ENCODE results near the gene IGF2BP1. TPM values are rescaled to one million over a fixed set of nuclear protein-coding genes. Genes with fewer than 3 reads are reported as not detected.

IGF2BP1 gene
- total RNA-seq, 6 experiments from 2014 or later, result 26.5 to 65.4 (median 60.0) TPM

- H3K27ac Mint-ChIP-seq, result peak overlapping the region; percentile 89; the same call in 1 of the 2 replicates
- peak overlapping the region; percentile 84 for H3K4me3 Mint-ChIP-seq
- H3K4me1 Mint-ChIP-seq (ENCODE audit: low read depth), result peaks cover 46% of the 10 kb centered on the region
- no peak for TF ChIP-seq CTCF (IDR thresholded peaks at IDR 0.05)
- H3K9me3 Mint-ChIP-seq, result no peaks in the 10 kb centered on the region
- DNase-seq, result no peak
- H3K36me3 Mint-ChIP-seq (ENCODE audit: low read depth), result peaks cover 18% of the 10 kb centered on the region
- peaks cover 36% of the 10 kb centered on the region for H3K27me3 Mint-ChIP-seq (ENCODE audit: insufficient read depth)
Measured at GRCh38 chr17:48996722-48997102, 473 bp upstream of the IGF2BP1 start.

- Mint-ChIP-seq H3K27me3 (ENCODE audit: insufficient read depth) (peaks cover 34% of the 10 kb centered on the region), H3K36me3 (ENCODE audit: low read depth) (peaks cover 18% of the 10 kb centered on the region), H3K27ac (peak overlapping the region; percentile 89), H3K9me3 (no peaks in the 10 kb centered on the region), H3K4me1 (ENCODE audit: low read depth) (peaks cover 59% of the 10 kb centered on the region), H3K4me3 (peak overlapping the region; percentile 84)
- no peak for TF ChIP-seq CTCF (IDR thresholded peaks at IDR 0.05)
- DNase-seq, result no peak
Measured at GRCh38 chr17:48997827-48998586, 822 bp downstream of the IGF2BP1 start.

- peak overlapping the region; percentile 89 for H3K27ac Mint-ChIP-seq
- H3K36me3 Mint-ChIP-seq (ENCODE audit: low read depth), result peaks cover 18% of the 10 kb centered on the region
- DNase-seq, result no peak
- peaks cover 34% of the 10 kb centered on the region for H3K27me3 Mint-ChIP-seq (ENCODE audit: insufficient read depth)
- no peak for TF ChIP-seq CTCF (IDR thresholded peaks at IDR 0.05)
- no peaks in the 10 kb centered on the region for H3K9me3 Mint-ChIP-seq
- peaks cover 66% of the 10 kb centered on the region for H3K4me1 Mint-ChIP-seq (ENCODE audit: low read depth)
- peak overlapping the region; percentile 84 for H3K4me3 Mint-ChIP-seq
Measured at GRCh38 chr17:48998587-48999440, 1.6 kb downstream of the IGF2BP1 start.

- TF ChIP-seq CTCF (IDR thresholded peaks at IDR 0.05), result no peak
- peak overlapping the region; percentile 75 for H3K27ac Mint-ChIP-seq
- peaks cover 27% of the 10 kb centered on the region for H3K36me3 Mint-ChIP-seq (ENCODE audit: low read depth)
- peak overlapping the region; percentile 84 for H3K4me3 Mint-ChIP-seq
- H3K9me3 Mint-ChIP-seq, result no peaks in the 10 kb centered on the region
- peak; percentile 42 for DNase-seq
- peaks cover 23% of the 10 kb centered on the region for H3K27me3 Mint-ChIP-seq (ENCODE audit: insufficient read depth)
- H3K4me1 Mint-ChIP-seq (ENCODE audit: low read depth), result peaks cover 76% of the 10 kb centered on the region
Measured at GRCh38 chr17:49000943-49001342, 3.8 kb downstream of the IGF2BP1 start.

GRCh38 chr17:49001671-49002070, 4.5 kb downstream of the IGF2BP1 start:
- Mint-ChIP-seq H3K9me3 (no peaks in the 10 kb centered on the region), H3K4me1 (ENCODE audit: low read depth) (peaks cover 75% of the 10 kb centered on the region), H3K36me3 (ENCODE audit: low read depth) (peaks cover 29% of the 10 kb centered on the region), H3K27ac (peak overlapping the region; percentile 75), H3K4me3 (peak overlapping the region; percentile 84), H3K27me3 (ENCODE audit: insufficient read depth) (peaks cover 21% of the 10 kb centered on the region)
- DNase-seq, result no peak
- TF ChIP-seq CTCF (IDR thresholded peaks at IDR 0.05), result no peak
